Caco-2 (cell line): ENCODE measurements around the gene ALAD. TPM values are rescaled to one million over a fixed set of nuclear protein-coding genes. Genes with fewer than 3 reads are reported as not detected.

ENCODE experiments used
- BruUV-seq: library from RNA; stranded (reverse); fragments of 400-500 nt; replicated peaks from 2 replicates; lab custom pipeline; 2021; lab: Mats Ljungman, UMichigan
- CTCF ChIA-PET: fragments of 300-600 bp; sonication (Branson Sonifier 250); formaldehyde crosslinking; loops from one replicate; lab custom pipeline; 2022; ENCODE audit warnings: antibody characterized with exemption; lab: Charles Lee
- POLR2A ChIA-PET: fragments of 300-600 bp; sonication (Branson Sonifier 250); formaldehyde crosslinking; loops from one replicate; lab custom pipeline; 2022; ENCODE audit warnings: antibody characterized with exemption; lab: Charles Lee
- DNase-seq, 2 experiments: peaks; one replicate each; pipeline versions ENCODE4 v3.0.0 to v3.0.0-alpha.2; 2020 to 2022
- H3K27me3 ChIP-seq: replicated peaks from 2 replicates; pipeline ENCODE4 v1.6.0; 2011; ENCODE audit warnings: low read length; ENCODE audit not compliant: control insufficient read depth, insufficient read depth
- H3K36me3 ChIP-seq: 2 replicates; pipeline ENCODE4 v1.5.1; 2011; ENCODE audit warnings: low read length; ENCODE audit not compliant: control insufficient read depth, insufficient read depth
- H3K4me1 ChIP-seq: fragments of 250-450 bp; sonication (Bioruptor Pico); 2 replicates; pipeline ENCODE4 v1.5.1; 2020; ENCODE audit warnings: mild to moderate bottlenecking
- H3K4me3 ChIP-seq: 2 replicates; pipeline ENCODE4 v1.5.1; 2011; ENCODE audit warnings: low read depth, mild to moderate bottlenecking, control low read depth, low read length
- H3K9me3 ChIP-seq: fragments of 250-450 bp; sonication (Bioruptor Pico); 2 replicates; pipeline ENCODE4 v1.5.1; 2020; ENCODE audit warnings: mild to moderate bottlenecking, moderate library complexity
- H3K27ac Mint-ChIP-seq: one replicate; pipeline ENCODE4 v1.8.0; 2022; ENCODE audit warnings: mixed read lengths; ENCODE audit not compliant: unreplicated experiment
- H3K27me3 Mint-ChIP-seq: one replicate; pipeline ENCODE4 v1.8.0; 2022; ENCODE audit warnings: mixed read lengths; ENCODE audit not compliant: insufficient read depth, unreplicated experiment
- H3K36me3 Mint-ChIP-seq: one replicate; pipeline ENCODE4 v1.8.0; 2022; ENCODE audit warnings: mild to moderate bottlenecking, mixed read lengths; ENCODE audit not compliant: insufficient read depth, unreplicated experiment
- H3K4me1 Mint-ChIP-seq: one replicate; pipeline ENCODE4 v1.8.0; 2022; ENCODE audit warnings: low read depth, mixed read lengths; ENCODE audit not compliant: unreplicated experiment
- H3K4me3 Mint-ChIP-seq: one replicate; pipeline ENCODE4 v1.8.0; 2022; ENCODE audit warnings: mild to moderate bottlenecking, moderate library complexity, mixed read lengths; ENCODE audit not compliant: unreplicated experiment
- H3K9me3 Mint-ChIP-seq: one replicate; pipeline ENCODE4 v1.8.0; 2022; ENCODE audit warnings: mixed read lengths; ENCODE audit not compliant: unreplicated experiment
- CTCF ChIP-seq, 2 experiments: fragments of 200-600 bp in 1 of 2; IDR thresholded peaks; 1 replicate in 1 of 2; 2 replicates in 1 of 2; pipeline versions ENCODE4 v1.5.1 to v1.8.0; 2011 to 2022; ENCODE audit warnings: antibody characterized with exemption in 1 of 2, control low read depth in 1 of 2, inconsistent platforms in 1 of 2, low read depth in 1 of 2, low read length in 1 of 2, mild to moderate bottlenecking in 1 of 2, moderate library complexity in 1 of 2; ENCODE audit not compliant: insufficient read depth in 1 of 2, severe bottlenecking in 1 of 2, unreplicated experiment in 1 of 2
- intact Hi-C: fragments of 100-400 bp; cut with micrococcal nuclease; formaldehyde crosslinking; loops from one replicate; pipeline ENCODE4 v1.10.0; 2022; ENCODE audit not compliant: unreplicated experiment
- total RNA-seq: library from RNA; stranded (reverse); gene quantifications from 2 replicates; pipeline ENCODE4 v1.2.3, GENCODE V29; 2022

The ALAD gene
- total RNA-seq, 1 experiment from 2014 or later: 48.8 TPM

- POLR2A ChIA-PET: no interaction called here
- DNase-seq: no peak
- H3K27me3 ChIP-seq: no peaks in the 10 kb centered on the region
- Mint-ChIP-seq H3K4me1 (peaks cover 9% of the 10 kb centered on the region), H3K27me3 (no peaks in the 10 kb centered on the region), H3K4me3 (no peak overlapping the region), H3K9me3 (no peaks in the 10 kb centered on the region), H3K27ac (no peak overlapping the region), H3K36me3 (no peaks in the 10 kb centered on the region)
- no TSS peak for BruUV-seq
- TF ChIP-seq CTCF (IDR thresholded peaks at IDR 0.05; ENCODE audit: insufficient read depth in 1 of 2, low read depth in 1 of 2, low read length in 1 of 2, severe bottlenecking in 1 of 2, unreplicated experiment in 1 of 2): no peak
- no peak overlapping the region for H3K4me3 ChIP-seq
- H3K9me3 ChIP-seq: no peaks in the 10 kb centered on the region
- H3K4me1 ChIP-seq: no peaks in the 10 kb centered on the region
- intact Hi-C loops: no loop called here
- no peaks in the 10 kb centered on the region for H3K36me3 ChIP-seq
- CTCF ChIA-PET: no interaction called here
These were observed 63.4 kb downstream of the ALAD start for GRCh38 chr9:113337714-113338113.

Other genes with a start within 250 kb of the ALAD start
- 20.1 TPM in 2 replicates for gene FKBP15, start 180.0 kb downstream of the ALAD start, total RNA-seq
- gene SLC31A1, start 179.7 kb downstream of the ALAD start, total RNA-seq: 57.8 and 64.9 TPM in 2 replicates
- 27.3 and 29.3 TPM in 2 replicates for gene CDC26, start 125.7 kb downstream of the ALAD start, total RNA-seq
- gene PRPF4, start 125.6 kb downstream of the ALAD start, total RNA-seq: 37.5 and 38.6 TPM in 2 replicates
- 1.5 and 3.3 TPM in 2 replicates for gene RNF183, start 97.9 kb downstream of the ALAD start, total RNA-seq
- gene WDR31, start 61.0 kb downstream of the ALAD start, total RNA-seq: 1.9 and 2.3 TPM in 2 replicates
- gene BSPRY, start 51.7 kb downstream of the ALAD start, total RNA-seq: 14.5 and 14.7 TPM in 2 replicates
- 60.9 and 64.9 TPM in 2 replicates for gene HDHD3, start 24.3 kb downstream of the ALAD start, total RNA-seq
- gene POLE3, start 9.4 kb upstream of the ALAD start, total RNA-seq: 48.8 and 57.2 TPM in 2 replicates
- gene C9orf43, start 9.5 kb upstream of the ALAD start, total RNA-seq: 1.1 and 1.9 TPM in 2 replicates
- 70.8 and 71.1 TPM in 2 replicates for gene RGS3, start 62.4 kb upstream of the ALAD start, total RNA-seq